SW480 (cell line): ENCODE measurements around the gene SPDYE3.
"Not testable (repeated sequence)": the region's sequence is repeated elsewhere in the genome, so short reads cannot be mapped to it uniquely, and the experiment has no call there.

ENCODE experiments used
- DNase-seq: peaks from one replicate; pipeline ENCODE4 v3.0.0-alpha.2; 2016; ENCODE audit warnings: low spot score

Gene SPDYE3

DNA sequence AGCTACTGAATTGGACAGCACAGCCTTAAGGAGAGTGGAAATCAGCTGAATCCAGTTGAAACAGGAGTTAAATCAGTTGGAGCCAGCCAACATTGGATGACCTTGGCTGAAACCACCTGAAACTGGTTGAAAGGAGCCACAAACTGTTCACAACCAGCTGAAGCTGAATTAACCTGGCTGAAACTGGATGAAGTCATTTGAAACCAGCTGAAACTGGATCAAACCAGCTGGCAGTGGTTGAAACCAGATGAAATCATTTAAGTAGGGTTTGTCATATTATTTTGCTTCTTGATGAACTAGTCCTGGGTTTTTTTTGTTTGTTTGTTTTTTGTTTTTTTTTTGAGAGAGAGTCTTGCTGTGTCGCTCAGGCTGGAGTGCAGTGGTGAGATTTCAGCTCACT, 15.3 kb upstream of the SPDYE3 start:
- not testable (repeated sequence) for DNase-seq

DNA sequence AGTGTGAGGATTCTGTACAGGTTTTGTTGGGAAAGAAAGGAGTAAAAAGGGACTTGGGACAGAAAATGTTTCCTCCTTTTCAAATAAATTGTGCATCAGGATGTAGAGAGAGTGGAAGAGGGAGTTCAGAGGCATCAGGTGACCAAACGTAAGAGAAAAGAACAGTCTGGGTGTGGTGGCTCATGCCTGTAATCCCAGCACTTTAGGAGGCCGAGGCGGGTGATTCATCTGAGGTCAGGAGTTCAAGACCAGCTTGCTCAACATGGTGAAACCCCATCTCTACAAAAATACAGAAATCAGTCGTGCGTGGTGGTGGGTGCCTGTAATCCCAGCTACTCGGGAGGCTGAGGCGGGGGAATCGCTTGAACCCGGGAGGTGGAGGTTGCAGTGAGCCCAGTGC, 12.2 kb upstream of the SPDYE3 start:
- DNase-seq: peak; percentile 25

DNA sequence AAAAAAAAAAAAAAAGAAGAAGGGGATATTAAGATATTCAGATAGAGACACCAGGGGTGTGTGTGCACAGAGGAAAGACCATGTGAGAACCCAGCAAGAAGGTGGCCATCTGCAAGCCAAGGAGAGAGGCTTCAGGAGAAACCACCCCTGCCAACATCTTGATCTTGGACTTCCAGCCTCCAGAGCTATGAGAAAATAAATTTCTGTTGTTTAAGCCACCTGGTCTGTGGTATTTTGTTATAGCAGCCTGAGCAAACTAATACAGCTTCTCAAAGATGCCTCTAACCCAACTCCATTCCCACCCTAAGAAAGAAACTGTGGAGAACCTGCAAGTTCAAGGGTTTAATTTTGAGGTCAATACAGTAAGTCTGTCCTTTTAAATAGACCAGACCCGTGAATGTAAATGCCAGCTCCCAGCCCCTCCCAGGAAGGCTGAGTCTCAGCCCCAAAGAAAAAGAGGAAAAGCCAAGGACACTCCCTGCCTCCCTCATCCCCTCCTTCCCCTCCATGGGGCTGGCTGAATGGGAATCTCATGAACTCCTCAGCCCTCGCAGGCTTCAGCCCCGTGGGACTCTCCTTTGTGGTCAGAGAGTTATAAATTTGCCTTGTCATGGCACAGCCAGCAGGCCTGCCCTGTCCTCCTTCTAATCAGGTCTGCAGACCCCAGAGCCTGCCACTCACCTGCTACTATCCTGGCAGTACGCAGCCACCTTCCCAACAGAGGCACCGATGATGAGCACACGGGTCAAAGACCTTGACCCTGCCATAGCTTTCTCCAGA, 9.5 kb upstream of the SPDYE3 start:
- not testable (repeated sequence) for DNase-seq

DNA sequence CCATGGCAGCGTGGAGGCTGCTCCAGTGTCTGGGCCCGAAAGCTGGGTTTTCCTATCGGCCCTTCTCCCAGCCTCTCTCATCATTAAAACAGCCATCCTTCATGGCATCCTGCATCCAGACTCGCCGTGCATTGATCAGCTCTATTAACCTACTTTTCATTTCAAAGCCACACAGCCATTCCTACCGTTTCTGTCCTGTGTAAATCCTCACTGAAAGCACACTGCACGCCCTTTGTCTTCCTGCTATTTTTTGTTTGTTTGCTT, 8.9 kb upstream of the SPDYE3 start:
- not testable (repeated sequence) for DNase-seq

DNA sequence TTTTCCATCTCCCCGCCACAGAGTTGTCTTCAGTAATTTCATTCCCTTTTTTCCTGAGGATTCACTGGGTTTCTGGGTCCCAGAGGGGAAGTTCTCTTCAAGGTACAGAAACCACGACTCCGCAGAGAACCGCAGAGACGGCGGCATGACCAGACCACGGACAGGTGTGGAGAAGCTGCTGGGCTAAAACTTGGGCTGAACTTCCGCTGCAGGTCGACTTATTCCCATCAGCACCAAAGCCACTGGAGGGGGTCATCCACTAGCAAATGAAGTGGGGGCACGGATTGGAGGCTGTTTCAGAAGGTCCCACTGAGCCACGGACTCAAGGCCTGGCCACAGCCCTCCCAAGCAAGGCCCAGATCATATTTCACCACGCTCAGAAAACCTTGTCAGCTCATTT, 3.0 kb upstream of the SPDYE3 start:
- DNase-seq: not testable (repeated sequence)

DNA sequence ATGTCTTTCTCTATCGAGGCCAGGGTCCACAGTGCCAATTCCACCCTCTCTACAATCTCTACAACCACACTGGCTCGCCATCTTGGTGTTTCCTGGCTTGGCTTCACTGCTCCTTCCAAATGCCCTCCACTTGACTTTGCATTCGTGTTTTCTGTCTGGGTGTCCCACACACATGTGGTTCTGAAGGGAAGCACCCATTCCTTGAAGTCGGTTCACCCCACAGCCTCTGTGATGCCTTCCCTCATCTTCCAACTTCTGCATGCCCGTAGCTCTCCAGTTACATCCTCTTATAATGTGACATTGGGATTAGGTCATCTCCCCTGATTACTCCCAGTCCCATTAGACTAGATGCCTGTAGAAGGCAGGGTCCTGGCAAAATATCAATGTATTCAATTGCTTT, 10.8 kb downstream of the SPDYE3 start:
- DNase-seq: not testable (repeated sequence)

DNA sequence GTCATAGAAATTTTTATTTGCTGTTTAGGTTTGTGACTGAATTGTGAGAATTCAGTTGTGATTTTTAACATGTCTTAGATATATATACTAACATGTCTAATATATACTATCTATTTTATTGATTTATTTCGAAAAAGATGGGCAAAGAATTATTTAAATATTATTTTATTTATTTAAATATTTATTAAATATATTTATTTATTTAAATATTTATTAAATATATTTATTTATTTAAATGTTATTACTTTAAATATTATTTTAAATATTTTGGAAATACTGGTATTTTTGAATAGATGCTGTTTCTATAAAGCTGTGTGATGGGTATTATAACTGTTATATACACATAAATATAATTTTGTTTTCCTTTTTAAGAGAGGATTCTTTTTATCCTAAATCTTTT, 14.1 kb downstream of the SPDYE3 start:
- not testable (repeated sequence) for DNase-seq

DNA sequence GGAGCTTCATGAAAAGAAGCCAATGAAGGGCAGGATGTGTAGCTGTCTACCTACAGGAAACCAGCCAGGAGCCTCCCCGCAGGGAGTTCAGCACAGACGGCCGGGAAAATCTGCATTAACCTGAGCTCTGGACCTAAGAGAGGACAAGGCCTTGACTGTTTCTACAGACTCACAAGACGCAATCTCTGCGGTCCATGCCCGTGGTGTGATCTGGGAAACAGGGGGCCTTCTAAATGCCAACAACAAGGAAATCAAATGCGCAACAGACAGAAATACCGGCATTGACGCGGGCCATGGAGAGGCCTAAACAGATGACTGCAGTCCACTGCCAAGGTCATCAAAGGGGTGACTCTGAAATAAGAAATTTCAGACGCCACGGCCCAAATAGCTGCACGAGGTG, 16.7 kb downstream of the SPDYE3 start:
- not testable (repeated sequence) for DNase-seq

DNA sequence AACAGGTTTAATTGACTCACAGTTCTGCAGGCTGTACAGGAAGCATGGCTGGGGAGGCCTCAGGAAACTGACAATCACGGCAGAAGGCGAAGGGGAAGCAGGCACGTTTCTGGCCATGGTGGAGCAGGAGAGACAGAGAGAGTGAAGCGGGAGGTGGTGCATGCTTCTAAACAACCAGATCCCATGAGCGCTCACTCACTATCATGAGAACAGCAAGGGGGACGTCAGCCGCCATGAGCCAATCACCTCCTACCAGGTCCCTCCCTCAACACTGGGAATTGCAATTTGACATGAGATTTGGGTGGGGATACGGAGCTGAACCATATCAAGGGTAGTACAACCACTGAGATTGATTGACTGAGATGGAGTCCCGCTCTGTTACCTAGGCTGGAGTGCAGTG, 18.2 kb downstream of the SPDYE3 start:
- DNase-seq: not testable (repeated sequence)

DNA sequence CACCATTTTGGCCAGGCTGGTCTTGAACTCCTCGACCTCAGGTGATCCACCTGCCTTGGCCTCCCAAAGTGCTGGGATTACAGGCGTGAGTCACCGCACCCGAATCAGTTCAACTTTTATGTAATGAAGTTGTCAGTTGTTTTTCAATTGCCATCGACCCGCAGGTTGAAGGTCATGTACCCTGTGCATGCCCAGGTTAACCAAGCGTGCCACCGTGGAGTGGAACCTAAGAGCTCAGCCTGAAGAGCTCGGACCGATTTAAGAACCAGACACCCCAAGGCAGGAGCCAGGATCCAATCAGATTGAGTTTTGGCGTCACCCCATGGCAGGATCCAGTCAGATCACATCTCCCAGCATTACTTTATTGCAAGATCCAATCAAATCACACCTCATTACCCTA, 19.4 kb downstream of the SPDYE3 start:
- DNase-seq: not testable (repeated sequence)

DNA sequence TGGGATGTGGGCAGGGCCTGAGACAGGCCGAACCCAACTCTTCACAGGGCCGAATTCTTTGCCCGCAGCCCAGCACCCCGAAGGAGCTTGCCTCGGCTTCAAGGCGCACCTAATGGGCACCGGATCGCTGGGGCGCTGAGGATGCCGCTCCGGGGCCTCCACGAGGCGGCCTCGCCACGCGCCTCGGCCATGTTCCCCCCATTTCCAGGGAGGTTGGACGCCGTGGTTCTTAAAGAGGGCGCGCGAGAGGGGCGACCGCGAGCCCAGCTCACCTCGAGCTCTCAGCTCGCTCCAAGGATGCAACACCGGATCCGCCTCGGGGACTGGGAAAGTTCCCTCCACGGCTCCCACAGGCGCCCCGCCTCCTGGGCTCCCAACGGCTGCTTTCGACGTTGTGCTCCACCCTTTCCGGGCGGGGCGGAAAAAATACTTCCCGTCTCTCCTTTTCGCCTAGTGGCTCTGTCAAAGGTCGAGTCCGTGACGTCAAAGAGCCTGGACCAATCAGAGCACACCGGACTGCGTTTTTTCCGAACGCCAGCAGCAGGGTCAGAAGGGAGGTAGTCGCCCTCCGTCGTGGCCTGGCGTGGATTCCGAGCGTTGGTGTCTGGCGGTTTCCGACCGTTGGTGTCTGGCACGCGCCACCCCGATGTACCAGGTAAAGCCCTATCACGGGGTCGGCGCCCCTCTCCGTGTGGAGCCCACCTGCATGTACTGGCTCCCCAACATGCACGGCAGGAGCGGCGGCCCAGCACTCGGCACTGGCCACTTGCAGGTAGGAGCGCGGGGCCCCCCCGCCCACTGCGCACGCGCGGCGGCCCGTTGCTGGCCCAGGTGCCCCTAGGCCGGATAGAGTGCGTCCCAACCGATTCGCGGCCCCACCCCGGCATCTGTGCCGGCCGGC, 28.3 kb downstream of the SPDYE3 start:
- peak; percentile 97 for DNase-seq

DNA sequence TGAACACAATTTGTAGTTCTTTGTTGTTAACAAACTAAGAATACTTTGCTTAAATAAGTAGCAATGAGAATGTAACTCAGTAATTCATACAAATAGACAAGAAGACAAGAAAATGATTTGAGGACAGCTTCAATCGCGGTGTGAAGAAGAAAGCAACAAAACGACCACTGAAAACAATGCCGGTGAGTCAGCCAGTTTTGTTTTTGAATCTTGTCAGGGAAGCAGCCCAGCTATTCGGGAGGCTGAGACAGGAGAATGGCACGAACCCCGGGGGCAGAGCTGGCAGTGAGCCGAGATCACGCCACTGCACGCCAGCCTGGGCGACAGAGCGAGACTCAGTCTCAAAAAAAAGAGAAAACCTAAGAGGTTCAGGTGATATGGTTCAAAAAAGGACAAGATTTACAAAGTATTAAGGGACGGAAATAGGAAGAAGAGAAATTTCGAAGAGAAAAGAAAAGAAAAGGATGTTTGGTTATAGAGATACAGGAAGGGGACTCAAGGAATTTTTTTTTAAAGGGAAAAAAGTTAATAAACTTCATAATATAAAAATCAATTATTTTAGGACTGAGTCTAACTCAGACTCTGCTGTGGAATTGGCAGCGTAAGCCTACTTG, 30.7 kb downstream of the SPDYE3 start:
- DNase-seq: peak; percentile 69

DNA sequence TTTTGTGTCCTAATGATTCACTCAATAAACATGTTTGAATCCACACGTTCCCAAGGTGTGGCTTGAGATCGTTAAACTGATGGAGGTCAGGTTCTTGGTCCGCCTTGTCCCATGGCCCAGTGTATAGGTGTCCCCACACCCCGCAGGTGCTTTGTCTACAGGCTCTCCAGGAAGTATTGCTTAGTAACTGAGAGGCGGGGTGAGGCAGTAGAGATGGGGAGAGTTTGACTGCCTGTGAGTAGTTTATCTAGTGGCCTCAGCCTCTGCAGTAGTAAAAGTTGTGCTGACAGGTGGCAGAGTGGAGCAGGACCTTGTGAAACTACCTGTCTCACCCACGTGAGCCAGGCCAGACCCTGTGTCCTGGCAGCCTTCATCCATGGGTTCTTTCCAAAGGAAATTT, 33.8 kb downstream of the SPDYE3 start:
- peak; percentile 53 for DNase-seq

DNA sequence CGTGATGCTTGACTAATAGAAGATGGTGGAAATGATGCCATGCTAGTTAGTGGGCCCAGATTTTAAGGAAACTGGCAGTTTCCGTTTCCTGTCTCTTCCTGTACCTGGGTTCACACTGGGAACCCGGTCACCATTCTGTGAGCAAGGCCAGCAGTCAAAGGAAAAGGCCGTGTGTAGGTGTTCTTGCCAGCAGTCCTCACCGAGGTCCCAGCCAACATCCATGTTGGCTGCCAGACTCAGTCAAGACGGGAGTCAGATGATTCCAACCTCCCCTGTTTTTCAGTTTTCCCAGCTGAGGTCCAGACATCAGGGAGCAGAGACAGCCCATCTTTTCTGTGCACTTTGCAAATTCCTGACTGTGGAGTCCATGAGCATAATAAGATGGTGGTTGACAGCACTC, 35.3 kb downstream of the SPDYE3 start:
- DNase-seq: no peak

DNA sequence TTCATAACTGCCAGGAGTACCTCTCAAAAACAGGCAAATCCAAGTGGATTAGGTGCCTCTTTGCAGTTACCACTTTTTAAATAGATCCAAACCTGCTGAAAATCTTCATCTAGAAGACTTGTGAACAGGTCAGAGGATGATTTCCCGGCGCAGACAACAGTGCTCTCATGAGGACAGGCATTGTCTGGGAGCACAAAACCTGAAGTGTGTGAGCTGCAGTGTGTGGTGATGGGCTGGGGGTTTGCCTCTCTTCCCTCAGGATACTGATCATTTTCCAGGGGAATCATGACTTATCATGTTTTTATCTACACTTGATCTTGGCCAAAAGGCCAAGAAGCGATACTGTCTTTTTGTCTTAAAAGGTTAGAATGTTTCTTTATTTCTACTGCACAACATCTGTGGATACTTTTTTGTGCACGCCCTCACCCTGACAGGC, 36.6 kb downstream of the SPDYE3 start:
- DNase-seq: not testable (repeated sequence)

DNA sequence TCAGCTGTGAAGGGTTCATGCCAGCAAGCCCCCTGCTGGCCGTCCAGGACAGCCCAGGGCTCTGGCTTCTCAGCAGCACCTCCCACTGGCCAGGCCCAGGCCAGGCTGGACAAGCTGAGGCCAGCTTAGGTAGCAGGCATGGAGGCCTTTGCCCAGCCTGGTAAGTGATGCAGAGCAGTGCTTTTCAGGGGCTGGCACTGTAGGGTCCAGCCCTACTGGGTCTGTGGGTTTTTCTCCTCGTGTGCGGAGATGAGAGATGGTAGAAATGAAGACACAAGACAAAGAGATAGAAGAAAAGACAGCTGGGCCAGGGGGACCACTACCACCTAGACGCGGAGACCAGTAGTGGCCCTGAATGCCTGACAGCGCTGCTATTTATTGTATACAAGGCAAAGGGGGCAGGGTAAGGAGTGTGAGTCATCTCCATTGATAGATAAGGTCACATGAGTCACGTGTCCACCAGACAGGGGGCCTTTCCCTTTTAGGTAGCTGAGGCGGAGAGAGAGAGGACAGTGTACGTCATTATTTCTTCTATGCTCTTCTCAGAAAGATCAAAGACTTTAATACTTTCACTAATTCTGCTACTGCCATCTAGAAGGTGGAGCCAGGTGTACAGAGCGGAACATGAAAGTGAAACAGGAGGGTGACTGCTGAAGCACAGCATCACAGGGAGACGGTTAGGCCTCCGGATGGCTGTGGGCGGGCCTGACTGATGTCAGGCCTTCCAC, 37.2 kb downstream of the SPDYE3 start:
- DNase-seq: peak; percentile 97

DNA sequence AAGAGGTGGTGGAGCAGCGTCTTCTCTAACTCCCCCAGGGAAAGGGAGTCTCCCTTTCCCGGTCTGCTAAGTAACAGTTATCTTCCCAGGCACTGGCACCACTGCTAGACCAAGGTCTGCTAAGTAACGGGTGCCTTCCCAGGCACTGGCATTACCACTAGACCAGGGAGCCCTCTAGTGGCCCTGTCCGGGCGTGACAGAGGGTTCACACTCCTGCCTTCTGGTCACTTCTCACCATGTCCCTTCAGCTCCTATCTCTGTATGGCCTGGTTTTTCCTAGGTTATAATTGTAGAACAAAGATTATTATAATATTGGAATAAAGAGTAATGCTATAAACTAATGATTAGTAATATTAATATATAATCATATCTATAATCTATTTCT, 37.8 kb downstream of the SPDYE3 start:
- peak; percentile 72 for DNase-seq

DNA sequence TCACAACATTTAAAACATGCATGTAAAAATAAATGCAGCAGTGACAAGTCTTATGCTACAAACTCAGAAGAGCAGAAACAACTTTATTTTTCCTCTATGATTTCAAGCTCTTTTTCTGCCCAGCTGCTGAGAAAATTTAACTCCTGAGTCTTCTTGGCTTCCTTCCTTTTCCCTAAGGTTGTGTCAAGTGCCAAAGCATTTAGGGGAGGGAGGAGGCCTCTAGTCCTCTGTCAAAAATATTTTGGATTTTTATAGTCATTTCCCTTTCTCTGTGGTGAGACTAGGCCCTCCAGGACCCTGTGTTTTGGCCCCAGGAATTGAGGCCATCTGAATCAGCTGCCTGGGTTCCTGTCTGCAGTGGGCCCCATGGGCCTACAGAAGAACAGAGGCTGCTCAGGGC, 39.4 kb downstream of the SPDYE3 start:
- DNase-seq: no peak

DNA sequence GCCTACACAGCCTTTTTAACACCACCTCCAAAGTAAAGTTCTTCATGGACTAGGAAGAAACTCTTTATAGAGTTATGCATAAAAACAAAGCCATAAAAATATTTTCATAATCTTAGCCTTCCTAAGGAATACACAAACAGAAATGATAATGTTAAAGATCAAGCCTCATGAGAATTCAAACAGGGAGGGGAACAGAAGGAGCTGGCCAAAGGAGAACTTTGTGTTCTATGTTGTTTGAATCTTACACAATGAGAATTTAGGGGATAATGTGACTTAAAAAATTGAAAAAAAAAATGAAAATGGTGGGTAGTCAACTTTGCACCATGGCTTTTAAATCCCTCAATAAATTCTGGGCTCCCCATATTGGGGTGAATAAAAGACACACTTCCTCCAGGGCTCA, 41.3 kb downstream of the SPDYE3 start:
- DNase-seq: no peak

DNA sequence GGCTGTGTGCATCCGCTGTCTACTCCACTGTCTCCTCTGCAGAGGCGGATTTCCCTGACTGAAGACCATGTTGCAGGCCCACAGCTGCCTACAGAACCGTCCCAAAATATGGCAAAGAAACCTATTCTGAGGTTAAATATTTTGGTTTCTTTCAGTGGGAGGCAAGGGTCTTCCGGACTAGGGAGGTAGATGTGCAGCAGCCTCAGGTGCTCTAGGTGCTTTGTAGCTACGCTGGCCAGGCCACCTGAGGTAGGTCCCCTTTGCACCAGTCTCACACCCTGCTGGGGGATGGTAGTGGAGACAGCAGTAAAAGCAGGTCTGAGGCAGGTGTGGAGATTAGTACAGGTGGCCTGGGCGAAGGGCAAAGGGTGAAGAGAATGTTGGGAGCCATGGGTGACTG, 42.3 kb downstream of the SPDYE3 start:
- no peak for DNase-seq

DNA sequence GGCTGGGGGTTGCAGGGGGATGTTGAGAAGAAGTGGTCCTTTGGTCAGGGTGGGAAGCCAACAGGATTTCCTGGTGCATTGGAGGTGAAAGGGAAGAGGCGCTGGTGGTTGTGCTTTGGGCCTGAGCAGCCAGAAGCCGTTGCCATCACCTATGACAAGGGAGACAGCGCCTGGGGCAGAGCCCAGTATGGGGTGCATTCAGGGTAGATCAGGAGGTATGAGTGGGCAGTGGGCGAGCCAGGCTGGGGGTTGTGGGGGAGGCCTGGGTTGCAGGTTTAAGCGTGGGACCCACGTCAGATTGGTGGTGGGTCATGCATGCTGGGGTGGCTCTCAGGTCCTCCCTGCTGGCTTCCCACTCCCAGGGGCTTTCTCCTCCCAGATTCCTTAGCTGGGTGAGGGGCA, 44.2 kb downstream of the SPDYE3 start:
- DNase-seq: no peak

DNA sequence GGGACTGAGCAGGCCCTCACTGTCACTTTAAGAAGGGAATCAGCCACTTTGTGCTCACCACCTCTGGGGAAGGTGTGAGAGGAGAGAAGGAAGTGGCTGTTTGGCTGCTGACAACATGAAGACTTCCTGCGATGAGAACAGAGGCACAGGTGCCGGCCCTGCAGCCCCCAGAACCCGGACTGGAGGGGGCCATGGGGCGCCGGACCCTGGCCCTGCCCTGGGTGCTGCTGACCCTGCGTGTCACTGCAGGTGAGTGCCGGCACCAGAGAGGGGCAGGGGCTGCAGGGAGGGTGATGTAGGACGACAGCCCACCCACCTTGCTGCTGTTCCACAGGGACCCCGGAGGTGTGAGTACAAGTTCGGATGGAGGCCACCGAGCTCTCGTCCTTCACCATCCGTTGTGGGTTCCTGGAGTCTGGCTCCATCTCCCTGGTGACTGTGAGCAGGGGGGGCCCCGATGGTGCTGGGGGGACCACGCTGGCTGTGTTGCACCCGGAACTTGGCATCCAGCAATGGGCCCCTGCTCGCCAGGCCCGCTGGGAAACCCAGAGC, 44.8 kb downstream of the SPDYE3 start:
- DNase-seq: not testable (repeated sequence)
